OCI-LY3 (cell line): ENCODE results near the gene CAMK2B.
A peak's percentile ranks its signal among the peaks of the same experiment; 100 is the strongest.

Experiments
- H2AFZ ChIP-seq: fragments of 200-600, 300-600 bp; shearing (Covaris generic); 2 replicates; pipeline ENCODE4 v1.6.0; 2014; ENCODE audit warnings: antibody characterized with exemption, low read depth, low read length
- H3K27ac ChIP-seq: fragments of 200-600, 300-600 bp; sonication (generic); 2 replicates; pipeline ENCODE4 v1.5.1; 2014; ENCODE audit warnings: mild to moderate bottlenecking, low read length, moderate library complexity, mixed read lengths
- H3K27me3 ChIP-seq: fragments of 200-600, 300-600 bp; sonication (generic); 2 replicates; pipeline ENCODE4 v1.6.1; 2014; ENCODE audit warnings: low read depth, low read length, mixed read lengths
- H3K36me3 ChIP-seq: fragments of 200-600, 300-600 bp; sonication (generic); replicated peaks from 2 replicates; pipeline ENCODE3; 2014; ENCODE audit warnings: low read depth, low read length, mixed read lengths
- H3K4me1 ChIP-seq: fragments of 300-600, 200-600 bp; sonication (generic); 2 replicates; pipeline ENCODE4 v1.6.1; 2014; ENCODE audit warnings: low read length, mixed read lengths
- H3K4me2 ChIP-seq: fragments of 200-600, 300-600 bp; sonication (generic); 2 replicates; pipeline ENCODE4 v1.6.1; 2014; ENCODE audit warnings: low read length, mixed read lengths
- H3K4me3 ChIP-seq: fragments of 300-600, 200-600 bp; sonication (generic); 2 replicates; pipeline ENCODE4 v1.5.1; 2014; ENCODE audit warnings: antibody characterized with exemption, mild to moderate bottlenecking, low read length, moderate library complexity
- H3K79me2 ChIP-seq: fragments of 300-600, 200-600 bp; shearing (Covaris generic); 2 replicates; pipeline ENCODE4 v1.6.1; 2014; ENCODE audit warnings: mild to moderate bottlenecking, low read length, mixed read lengths
- H3K9ac ChIP-seq: fragments of 300-600, 200-600 bp; shearing (Covaris generic); 2 replicates; pipeline ENCODE4 v1.6.0; 2014; ENCODE audit warnings: mild to moderate bottlenecking, low read length, moderate library complexity
- H3K9me3 ChIP-seq: fragments of 200-600, 300-600 bp; shearing (Covaris generic); 2 replicates; pipeline ENCODE4 v1.6.1; 2014; ENCODE audit warnings: low read length, mixed read lengths; ENCODE audit not compliant: insufficient read depth
- H4K20me1 ChIP-seq: fragments of 200-600, 300-600 bp; sonication (generic); 2 replicates; pipeline ENCODE4 v1.6.1; 2016; ENCODE audit warnings: low read length, mixed read lengths; ENCODE audit not compliant: insufficient read depth
- CTCF ChIP-seq: fragments of 200-600, 300-600 bp; sonication (generic); IDR thresholded peaks from 2 replicates; pipeline ENCODE4 v1.5.1; 2014; ENCODE audit warnings: antibody characterized with exemption, low read length, low read depth
- EZH2phosphoT487 ChIP-seq: fragments of 200-600 bp; shearing (Covaris generic); IDR thresholded peaks from 2 replicates; pipeline ENCODE4 v1.6.1; 2018; ENCODE audit warnings: antibody characterized with exemption, mixed run types, low read depth

The CAMK2B gene

GRCh38 chr7:44187636-44188416 is 137.6 kb downstream of the CAMK2B start:
- Histone ChIP-seq H3K27ac (no peak overlapping the region), H2AFZ (no peak overlapping the region)
- TF ChIP-seq EZH2phosphoT487: no peak
- no peak for TF ChIP-seq CTCF

DNA sequence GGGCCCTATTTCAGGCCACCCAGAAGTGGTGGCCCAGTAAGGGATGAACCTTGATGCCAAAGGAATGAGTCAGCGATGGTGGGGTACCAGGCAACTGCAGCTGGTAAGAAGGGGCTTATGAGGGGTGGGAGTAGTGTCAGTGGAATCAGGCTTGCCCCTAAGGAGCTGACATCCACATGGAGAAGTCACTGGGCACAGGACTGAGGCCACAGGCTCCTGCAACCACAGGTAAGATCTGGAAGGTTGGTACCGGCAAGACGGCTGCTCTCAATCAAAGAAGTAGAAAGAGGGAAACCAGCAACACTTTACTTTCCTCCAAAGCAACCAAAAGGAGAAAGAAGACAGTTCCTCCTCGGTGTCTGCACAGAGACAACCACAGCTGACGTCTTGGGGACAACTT is 138.7 kb downstream of the CAMK2B start:
- Histone ChIP-seq H3K4me2 (no peak overlapping the region), H3K9ac (no peak overlapping the region), H3K27ac (no peak overlapping the region), H3K4me1 (peaks cover 7% of the 10 kb centered on the region), H3K27me3 (peaks cover 15% of the 10 kb centered on the region; the same call in 1 of the 2 replicates), H4K20me1 (no peaks in the 10 kb centered on the region), H3K9me3 (no peaks in the 10 kb centered on the region), H2AFZ (no peak overlapping the region), H3K79me2 (no peaks in the 10 kb centered on the region), H3K36me3 (no peaks in the 10 kb centered on the region), H3K4me3 (no peak overlapping the region)
- TF ChIP-seq CTCF (no peak), EZH2phosphoT487 (no peak)

More at GRCh38 chr7:44187636-44188416, 137.6 kb downstream of the CAMK2B start:
- no peaks in the 10 kb centered on the region for H3K36me3 ChIP-seq
- no peaks in the 10 kb centered on the region for H3K9me3 ChIP-seq
- no peak overlapping the region for H3K4me3 ChIP-seq
- no peaks in the 10 kb centered on the region for H3K79me2 ChIP-seq
- no peak overlapping the region for H3K9ac ChIP-seq
- peaks cover 5% of the 10 kb centered on the region; the same call in 1 of the 2 replicates for H3K27me3 ChIP-seq
- H4K20me1 ChIP-seq: no peaks in the 10 kb centered on the region
- peaks cover 7% of the 10 kb centered on the region for H3K4me1 ChIP-seq
- H3K4me2 ChIP-seq: no peak overlapping the region

GRCh38 chr7:44185729-44186128 is 139.7 kb downstream of the CAMK2B start:
- Histone ChIP-seq H4K20me1 (no peaks in the 10 kb centered on the region), H3K4me1 (peaks cover 7% of the 10 kb centered on the region), H2AFZ (no peak overlapping the region), H3K27me3 (peaks cover 16% of the 10 kb centered on the region; the same call in 1 of the 2 replicates), H3K27ac (no peak overlapping the region), H3K36me3 (no peaks in the 10 kb centered on the region), H3K4me2 (no peak overlapping the region), H3K9me3 (no peaks in the 10 kb centered on the region), H3K79me2 (no peaks in the 10 kb centered on the region), H3K9ac (no peak overlapping the region), H3K4me3 (no peak overlapping the region)
- TF ChIP-seq CTCF (no peak), EZH2phosphoT487 (no peak)

- Histone ChIP-seq H3K4me2 (no peak overlapping the region), H3K4me3 (no peak overlapping the region)
Observed at GRCh38 chr7:44184873-44185446, 140.4 kb downstream of the CAMK2B start.

More at GRCh38 chr7:44184873-44185446, 140.4 kb downstream of the CAMK2B start:
- Histone ChIP-seq H2AFZ (peak overlapping the region; percentile 41), H3K27me3 (peaks cover 16% of the 10 kb centered on the region; the same call in 1 of the 2 replicates), H3K79me2 (no peaks in the 10 kb centered on the region), H3K4me1 (peaks cover 7% of the 10 kb centered on the region), H3K36me3 (no peaks in the 10 kb centered on the region), H3K27ac (no peak overlapping the region), H3K9ac (no peak overlapping the region), H3K9me3 (no peaks in the 10 kb centered on the region), H4K20me1 (no peaks in the 10 kb centered on the region)
- TF ChIP-seq CTCF: no peak
